HepG2 (cell line): Measurements from ENCODE around the gene SMARCB1. TPM values are rescaled to one million over a fixed set of nuclear protein-coding genes. Genes with fewer than 3 reads are reported as not detected.

Source experiments
- BCL6 ChIP-seq: IDR thresholded peaks from 2 replicates; pipeline ENCODE4 v1.6.1; 2016; ENCODE audit warnings: missing genetic modification reagents, missing compliant biosample characterization
- FOXJ3 ChIP-seq: sonication (generic); formaldehyde crosslinking; IDR thresholded peaks from 2 replicates; pipeline ENCODE4 v1.4.0; 2020; ENCODE audit warnings: missing genetic modification reagents, mild to moderate bottlenecking, borderline replicate concordance
- FOXO1 ChIP-seq: sonication (generic); formaldehyde crosslinking; IDR thresholded peaks from 2 replicates; pipeline ENCODE4 v1.4.0; 2020; ENCODE audit warnings: missing genetic modification reagents
- FOXP4 ChIP-seq: sonication (generic); formaldehyde crosslinking; IDR thresholded peaks from 2 replicates; pipeline ENCODE4 v1.4.0; 2020; ENCODE audit warnings: missing genetic modification reagents
- GATAD2A ChIP-seq: IDR thresholded peaks from 2 replicates; pipeline ENCODE4 v1.6.1; 2016
- GMEB2 ChIP-seq: IDR thresholded peaks from 2 replicates; pipeline ENCODE4 v1.6.1; 2016; ENCODE audit warnings: missing biosample characterization, missing genetic modification reagents, low read depth
- HNF4A ChIP-seq: sonication (generic); formaldehyde crosslinking; IDR thresholded peaks from 2 replicates; pipeline ENCODE4 v1.4.0; 2020; ENCODE audit warnings: missing genetic modification reagents
- MED1 ChIP-seq: sonication (generic); formaldehyde crosslinking; IDR thresholded peaks from 2 replicates; pipeline ENCODE4 v1.4.0; 2020; ENCODE audit warnings: missing genetic modification reagents
- MLLT10 ChIP-seq: sonication (generic); formaldehyde crosslinking; IDR thresholded peaks from 2 replicates; pipeline ENCODE4 v1.4.0; 2020; ENCODE audit warnings: missing genetic modification reagents
- NR2F6 ChIP-seq, 2 experiments: IDR thresholded peaks; 2 replicates each; pipeline ENCODE4 v1.6.1; 2016; ENCODE audit warnings: antibody characterized with exemption in 1 of 2, mild to moderate bottlenecking in 1 of 2
- RAD21 ChIP-seq: fragments of 450-650 bp; formaldehyde crosslinking; IDR thresholded peaks from 2 replicates; pipeline ENCODE4 v1.5.0; 2020; ENCODE audit warnings: mild to moderate bottlenecking
- RFX5 ChIP-seq: IDR thresholded peaks from 2 replicates; pipeline ENCODE4 v1.6.1; 2011; ENCODE audit warnings: low read depth, low read length, improper control_type of control experiment
- RXRB ChIP-seq: IDR thresholded peaks from 2 replicates; pipeline ENCODE4 v1.6.1; 2016; ENCODE audit warnings: borderline replicate concordance, missing genetic modification reagents, missing compliant biosample characterization
- SALL1 ChIP-seq: sonication (generic); formaldehyde crosslinking; IDR thresholded peaks from 2 replicates; pipeline ENCODE4 v1.8.0; 2022; ENCODE audit warnings: mild to moderate bottlenecking, missing genetic modification reagents
- SOX6 ChIP-seq, 2 experiments: fragments of 450-650 bp in 1 of 2; sonication (generic) in 1 of 2; formaldehyde crosslinking in 1 of 2; IDR thresholded peaks; 2 replicates each; pipeline versions ENCODE4 v1.4.0 to v1.6.1; 2017 to 2020; ENCODE audit warnings: antibody characterized with exemption in 1 of 2, mild to moderate bottlenecking in 1 of 2, missing genetic modification reagents in 1 of 2
- STAG1 ChIP-seq: sonication (generic); formaldehyde crosslinking; IDR thresholded peaks from 2 replicates; pipeline ENCODE4 v1.4.0; 2020; ENCODE audit warnings: missing genetic modification reagents
- TBL1XR1 ChIP-seq: fragments of 150-350 bp; IDR thresholded peaks from 2 replicates; pipeline ENCODE4 v1.6.1; 2014; ENCODE audit warnings: borderline replicate concordance, low read length; ENCODE audit not compliant: partially characterized antibody
- ZFX ChIP-seq: sonication (generic); formaldehyde crosslinking; IDR thresholded peaks from 2 replicates; pipeline ENCODE4 v1.4.0; 2020; ENCODE audit warnings: mild to moderate bottlenecking, low read depth, missing genetic modification reagents, moderate library complexity
- ZNF34 ChIP-seq: sonication (generic); formaldehyde crosslinking; IDR thresholded peaks from 2 replicates; pipeline ENCODE4 v1.4.0; 2020; ENCODE audit warnings: mild to moderate bottlenecking, missing genetic modification reagents, borderline replicate concordance
- ZNF747 ChIP-seq: sonication (generic); formaldehyde crosslinking; IDR thresholded peaks from 2 replicates; pipeline ENCODE4 v1.8.1; 2023; ENCODE audit warnings: missing genetic modification reagents, mild to moderate bottlenecking, borderline replicate concordance
- ZNF772 ChIP-seq: sonication (generic); formaldehyde crosslinking; IDR thresholded peaks from 2 replicates; pipeline ENCODE4 v1.5.0; 2020; ENCODE audit warnings: mild to moderate bottlenecking, missing genetic modification reagents
- ZNF891 ChIP-seq: sonication (generic); formaldehyde crosslinking; IDR thresholded peaks from 2 replicates; pipeline ENCODE4 v1.5.0; 2020; ENCODE audit warnings: mild to moderate bottlenecking, missing genetic modification reagents
- ZSCAN20 ChIP-seq: sonication (generic); formaldehyde crosslinking; IDR thresholded peaks from 2 replicates; pipeline ENCODE4 v1.4.0; 2020; ENCODE audit warnings: missing genetic modification reagents, mild to moderate bottlenecking, borderline replicate concordance
- polyA plus RNA-seq, 8 experiments: library from polyadenylated mRNA; depleted of rRNA in 3 of 8; stranded (reverse) in 7 of 8; unstranded in 1 of 8; fragments of >200 nt; fragmentation: Illumina TruSeq in 4 of 8; extraction: Trizol in 4 of 8; gene quantifications; 2 replicates each; pipeline versions ENCODE4 v1.2.1 to v1.2.3, GENCODE V29; 2011 to 2016; ENCODE audit warnings: low read depth in 4 of 8, missing spikeins in 1 of 8, mixed read lengths in 1 of 8; ENCODE audit not compliant: insufficient read depth in 1 of 8
- total RNA-seq, 5 experiments: library from RNA; depleted of rRNA; stranded (reverse); fragments of >200 nt; fragmentation: Illumina TruSeq; extraction: Trizol; gene quantifications; 2 replicates each; pipeline ENCODE4 v1.2.3, GENCODE V29; 2016; ENCODE audit warnings: low read depth in 1 of 5
- TF ChIP-seq, protein P1 (sequence below): sonication (generic); formaldehyde crosslinking; IDR thresholded peaks from 2 replicates; pipeline ENCODE4 v1.4.0; 2020; ENCODE audit warnings: missing genetic modification reagents, borderline replicate concordance
- TF ChIP-seq, protein P2 (sequence below): sonication (generic); formaldehyde crosslinking; IDR thresholded peaks from 2 replicates; pipeline ENCODE4 v1.5.1; 2020; ENCODE audit warnings: missing genetic modification reagents, mild to moderate bottlenecking, borderline replicate concordance

SMARCB1 gene
- total and polyA plus RNA-seq, 2 of the 13 experiments (the other 11 are each of a cell fraction or from before 2014, with no cell fraction given), result 74.0 to 166 TPM

- TF ChIP-seq, protein P1, sequence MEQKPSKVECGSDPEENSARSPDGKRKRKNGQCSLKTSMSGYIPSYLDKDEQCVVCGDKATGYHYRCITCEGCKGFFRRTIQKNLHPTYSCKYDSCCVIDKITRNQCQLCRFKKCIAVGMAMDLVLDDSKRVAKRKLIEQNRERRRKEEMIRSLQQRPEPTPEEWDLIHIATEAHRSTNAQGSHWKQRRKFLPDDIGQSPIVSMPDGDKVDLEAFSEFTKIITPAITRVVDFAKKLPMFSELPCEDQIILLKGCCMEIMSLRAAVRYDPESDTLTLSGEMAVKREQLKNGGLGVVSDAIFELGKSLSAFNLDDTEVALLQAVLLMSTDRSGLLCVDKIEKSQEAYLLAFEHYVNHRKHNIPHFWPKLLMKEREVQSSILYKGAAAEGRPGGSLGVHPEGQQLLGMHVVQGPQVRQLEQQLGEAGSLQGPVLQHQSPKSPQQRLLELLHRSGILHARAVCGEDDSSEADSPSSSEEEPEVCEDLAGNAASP (CRISPR knock-in tag), result peak; percentile 56; the same call in 1 of the 2 replicates
- peak; percentile 49; the same call in 1 of the 2 replicates for TF ChIP-seq ZFX (CRISPR knock-in tag)
- 0 out of 2 replicates have a peak, but pooled peaks have one; percentile 16 for TF ChIP-seq MED1
- TF ChIP-seq, protein P2, sequence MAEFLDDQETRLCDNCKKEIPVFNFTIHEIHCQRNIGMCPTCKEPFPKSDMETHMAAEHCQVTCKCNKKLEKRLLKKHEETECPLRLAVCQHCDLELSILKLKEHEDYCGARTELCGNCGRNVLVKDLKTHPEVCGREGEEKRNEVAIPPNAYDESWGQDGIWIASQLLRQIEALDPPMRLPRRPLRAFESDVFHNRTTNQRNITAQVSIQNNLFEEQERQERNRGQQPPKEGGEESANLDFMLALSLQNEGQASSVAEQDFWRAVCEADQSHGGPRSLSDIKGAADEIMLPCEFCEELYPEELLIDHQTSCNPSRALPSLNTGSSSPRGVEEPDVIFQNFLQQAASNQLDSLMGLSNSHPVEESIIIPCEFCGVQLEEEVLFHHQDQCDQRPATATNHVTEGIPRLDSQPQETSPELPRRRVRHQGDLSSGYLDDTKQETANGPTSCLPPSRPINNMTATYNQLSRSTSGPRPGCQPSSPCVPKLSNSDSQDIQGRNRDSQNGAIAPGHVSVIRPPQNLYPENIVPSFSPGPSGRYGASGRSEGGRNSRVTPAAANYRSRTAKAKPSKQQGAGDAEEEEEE (CRISPR knock-in tag), result no peak
- 0 out of 2 replicates have a peak, but pooled peaks have one; percentile 76 for TF ChIP-seq ZNF34 (CRISPR knock-in tag)
- 0 out of 2 replicates have a peak, but pooled peaks have one; percentile 43 for TF ChIP-seq ZNF747
- TF ChIP-seq FOXP4, result 0 out of 2 replicates have a peak, but pooled peaks have one; percentile 15
- TF ChIP-seq HNF4A (CRISPR knock-in tag), result peak; percentile 55; the same call in 1 of the 2 replicates
- TF ChIP-seq BCL6 (CRISPR knock-in tag), result peak; percentile 34; the same call in 1 of the 2 replicates
- 0 out of 2 replicates have a peak, but pooled peaks have one; percentile 16 for TF ChIP-seq FOXJ3 (CRISPR knock-in tag)
- TF ChIP-seq RFX5, result 0 out of 2 replicates have a peak, but pooled peaks have one; percentile 31
- no peak for TF ChIP-seq ZSCAN20 (CRISPR knock-in tag)
- 0 out of 2 replicates have a peak, but pooled peaks have one; percentile 46 for TF ChIP-seq ZNF772 (CRISPR knock-in tag)
- no peak for TF ChIP-seq NR2F6 (IDR thresholded peaks at IDR 0.05)
- TF ChIP-seq NR2F6 (CRISPR knock-in tag; IDR thresholded peaks at IDR 0.05), result peak; percentile 33
- no peak for TF ChIP-seq SOX6 (IDR thresholded peaks at IDR 0.05)
- TF ChIP-seq SOX6 (CRISPR knock-in tag; IDR thresholded peaks at IDR 0.05), result peak; percentile 45; the same call in 1 of the 2 replicates
- TF ChIP-seq SALL1, result peak; percentile 47
- TF ChIP-seq STAG1 (CRISPR knock-in tag), result peak; percentile 74
- no peak for TF ChIP-seq TBL1XR1
- peak; percentile 44; the same call in 1 of the 2 replicates for TF ChIP-seq GATAD2A (CRISPR knock-in tag)
- peak; percentile 45; the same call in 1 of the 2 replicates for TF ChIP-seq RXRB (CRISPR knock-in tag)
- peak; percentile 74; the same call in 1 of the 2 replicates for TF ChIP-seq RAD21 (CRISPR knock-in tag)
- TF ChIP-seq GMEB2 (CRISPR knock-in tag), result no peak
- no peak for TF ChIP-seq ZNF891 (CRISPR knock-in tag)
- 0 out of 2 replicates have a peak, but pooled peaks have one; percentile 22 for TF ChIP-seq FOXO1 (CRISPR knock-in tag)
- no peak for TF ChIP-seq MLLT10 (CRISPR knock-in tag)
These were observed 2.9 kb downstream of the SMARCB1 start (continued) for GRCh38 chr22:23789638-23790037.
